Neural cell (in vitro differentiated cells): ENCODE data around the gene POLR3K.

Source experiments
- EZH2 ChIP-seq: fragments of 200-600, 300-800 bp; shearing (Covaris generic), sonication (generic); IDR thresholded peaks from 2 replicates; pipeline ENCODE4 v1.6.1; 2014; ENCODE audit warnings: antibody characterized with exemption, low read length, borderline replicate concordance, mild to moderate bottlenecking; ENCODE audit not compliant: insufficient read depth, poor library complexity, severe bottlenecking
- MXI1 ChIP-seq: fragments of 450-650 bp; conservative IDR thresholded peaks from 2 replicates; pipeline ENCODE4 v1.6.1; 2014; ENCODE audit warnings: antibody characterized with exemption, mild to moderate bottlenecking; ENCODE audit not compliant: poor library complexity, severe bottlenecking
- TF ChIP-seq, protein P1 (sequence below): fragments of 450-650 bp; IDR thresholded peaks from 2 replicates; pipeline ENCODE4 v1.5.1; 2014; ENCODE audit warnings: antibody characterized with exemption, mild to moderate bottlenecking, moderate library complexity; ENCODE audit not compliant: poor library complexity, severe bottlenecking
- TF ChIP-seq, protein P2 (sequence below): IDR thresholded peaks from 2 replicates; pipeline ENCODE4 v1.6.1; 2012; ENCODE audit warnings: borderline replicate concordance

DNA sequence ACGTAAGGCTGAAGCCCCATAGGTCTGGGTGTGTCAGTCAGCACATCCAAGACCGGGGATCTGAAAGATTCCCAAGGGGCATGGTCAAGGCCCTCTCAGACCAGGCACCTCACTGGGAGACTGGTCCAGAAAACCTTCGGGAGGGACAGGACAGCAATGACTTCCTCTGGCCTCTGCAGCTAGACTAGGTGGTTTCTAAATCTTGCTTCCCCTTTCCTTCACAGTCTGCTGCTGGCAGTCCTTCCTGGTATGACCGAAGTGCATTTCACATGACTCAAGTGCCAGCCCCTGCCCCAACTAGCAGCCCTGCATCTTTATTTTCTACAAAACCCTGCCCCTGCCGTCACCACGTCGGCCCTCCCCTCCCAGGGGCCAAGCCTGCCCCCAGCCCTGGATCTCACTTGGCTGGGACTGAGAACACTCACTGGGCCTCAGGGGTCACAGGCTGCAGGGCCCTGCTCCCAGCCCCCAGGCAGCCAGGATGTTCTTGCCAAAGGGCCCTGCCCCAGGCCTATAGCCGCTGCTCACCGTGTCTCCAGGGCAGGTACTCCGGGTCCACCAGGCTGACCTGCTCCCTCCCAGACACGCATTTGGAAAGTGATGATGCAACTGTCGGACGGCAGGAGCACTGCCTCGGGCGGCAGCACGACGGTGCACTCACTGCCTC, 18.3 kb downstream of the POLR3K start:
- TF ChIP-seq, protein P1, sequence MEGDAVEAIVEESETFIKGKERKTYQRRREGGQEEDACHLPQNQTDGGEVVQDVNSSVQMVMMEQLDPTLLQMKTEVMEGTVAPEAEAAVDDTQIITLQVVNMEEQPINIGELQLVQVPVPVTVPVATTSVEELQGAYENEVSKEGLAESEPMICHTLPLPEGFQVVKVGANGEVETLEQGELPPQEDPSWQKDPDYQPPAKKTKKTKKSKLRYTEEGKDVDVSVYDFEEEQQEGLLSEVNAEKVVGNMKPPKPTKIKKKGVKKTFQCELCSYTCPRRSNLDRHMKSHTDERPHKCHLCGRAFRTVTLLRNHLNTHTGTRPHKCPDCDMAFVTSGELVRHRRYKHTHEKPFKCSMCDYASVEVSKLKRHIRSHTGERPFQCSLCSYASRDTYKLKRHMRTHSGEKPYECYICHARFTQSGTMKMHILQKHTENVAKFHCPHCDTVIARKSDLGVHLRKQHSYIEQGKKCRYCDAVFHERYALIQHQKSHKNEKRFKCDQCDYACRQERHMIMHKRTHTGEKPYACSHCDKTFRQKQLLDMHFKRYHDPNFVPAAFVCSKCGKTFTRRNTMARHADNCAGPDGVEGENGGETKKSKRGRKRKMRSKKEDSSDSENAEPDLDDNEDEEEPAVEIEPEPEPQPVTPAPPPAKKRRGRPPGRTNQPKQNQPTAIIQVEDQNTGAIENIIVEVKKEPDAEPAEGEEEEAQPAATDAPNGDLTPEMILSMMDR: no peak
- TF ChIP-seq EZH2 (no peak), MXI1 (no peak)
- TF ChIP-seq, protein P2, sequence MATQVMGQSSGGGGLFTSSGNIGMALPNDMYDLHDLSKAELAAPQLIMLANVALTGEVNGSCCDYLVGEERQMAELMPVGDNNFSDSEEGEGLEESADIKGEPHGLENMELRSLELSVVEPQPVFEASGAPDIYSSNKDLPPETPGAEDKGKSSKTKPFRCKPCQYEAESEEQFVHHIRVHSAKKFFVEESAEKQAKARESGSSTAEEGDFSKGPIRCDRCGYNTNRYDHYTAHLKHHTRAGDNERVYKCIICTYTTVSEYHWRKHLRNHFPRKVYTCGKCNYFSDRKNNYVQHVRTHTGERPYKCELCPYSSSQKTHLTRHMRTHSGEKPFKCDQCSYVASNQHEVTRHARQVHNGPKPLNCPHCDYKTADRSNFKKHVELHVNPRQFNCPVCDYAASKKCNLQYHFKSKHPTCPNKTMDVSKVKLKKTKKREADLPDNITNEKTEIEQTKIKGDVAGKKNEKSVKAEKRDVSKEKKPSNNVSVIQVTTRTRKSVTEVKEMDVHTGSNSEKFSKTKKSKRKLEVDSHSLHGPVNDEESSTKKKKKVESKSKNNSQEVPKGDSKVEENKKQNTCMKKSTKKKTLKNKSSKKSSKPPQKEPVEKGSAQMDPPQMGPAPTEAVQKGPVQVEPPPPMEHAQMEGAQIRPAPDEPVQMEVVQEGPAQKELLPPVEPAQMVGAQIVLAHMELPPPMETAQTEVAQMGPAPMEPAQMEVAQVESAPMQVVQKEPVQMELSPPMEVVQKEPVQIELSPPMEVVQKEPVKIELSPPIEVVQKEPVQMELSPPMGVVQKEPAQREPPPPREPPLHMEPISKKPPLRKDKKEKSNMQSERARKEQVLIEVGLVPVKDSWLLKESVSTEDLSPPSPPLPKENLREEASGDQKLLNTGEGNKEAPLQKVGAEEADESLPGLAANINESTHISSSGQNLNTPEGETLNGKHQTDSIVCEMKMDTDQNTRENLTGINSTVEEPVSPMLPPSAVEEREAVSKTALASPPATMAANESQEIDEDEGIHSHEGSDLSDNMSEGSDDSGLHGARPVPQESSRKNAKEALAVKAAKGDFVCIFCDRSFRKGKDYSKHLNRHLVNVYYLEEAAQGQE: no peak
